Vagina (tissue), 2 donors: ENCODE measurements around the gene NXPE3.

Experiments
- POLR2A ChIP-seq, 2 donors: fragments of 450-650 bp; IDR thresholded peaks; one replicate each; pipeline ENCODE4 v1.6.1; 2017; ENCODE audit warnings: antibody characterized with exemption in 2 of 2, mild to moderate bottlenecking in 2 of 2, moderate library complexity in 2 of 2
- POLR2AphosphoS5 ChIP-seq, 2 donors: sonication (generic); formaldehyde crosslinking; IDR thresholded peaks; one replicate each; pipeline ENCODE4 v1.9.0; 2017; ENCODE audit warnings: antibody characterized with exemption in 2 of 2, mild to moderate bottlenecking in 2 of 2, low read depth in 1 of 2; ENCODE audit not compliant: insufficient read depth in 1 of 2
- TF ChIP-seq, protein P1 (sequence below), 3 experiments: fragments of 450-650 bp in 2 of 3; fragments of 200-600 bp in 1 of 3; sonication (generic) in 1 of 3; IDR thresholded peaks; one replicate each; pipeline ENCODE4 v1.5.1; 2017 to 2019; ENCODE audit warnings: antibody characterized with exemption in 3 of 3, mild to moderate bottlenecking in 2 of 3, moderate library complexity in 2 of 3

DNA sequence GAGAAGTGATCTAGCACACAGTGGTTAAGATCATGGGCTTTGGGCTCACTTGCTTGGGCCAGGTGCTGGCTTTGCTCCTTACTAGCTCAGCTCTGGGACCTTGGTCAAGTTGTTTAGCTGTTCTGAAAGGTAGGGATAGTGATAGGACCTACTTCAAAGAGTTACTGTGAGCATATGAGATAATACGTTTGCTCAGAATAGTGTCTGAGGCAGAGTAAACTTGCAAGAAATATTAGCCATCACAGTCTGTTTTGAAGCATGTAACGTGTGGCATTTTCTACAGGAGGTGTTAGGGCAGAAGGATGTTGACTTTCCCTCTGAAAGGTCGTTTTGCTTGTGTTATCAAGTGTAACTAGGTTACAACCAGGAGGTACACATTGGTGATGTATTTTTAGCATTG is 35.8 kb downstream of the NXPE3 start:
- TF ChIP-seq, protein P1, sequence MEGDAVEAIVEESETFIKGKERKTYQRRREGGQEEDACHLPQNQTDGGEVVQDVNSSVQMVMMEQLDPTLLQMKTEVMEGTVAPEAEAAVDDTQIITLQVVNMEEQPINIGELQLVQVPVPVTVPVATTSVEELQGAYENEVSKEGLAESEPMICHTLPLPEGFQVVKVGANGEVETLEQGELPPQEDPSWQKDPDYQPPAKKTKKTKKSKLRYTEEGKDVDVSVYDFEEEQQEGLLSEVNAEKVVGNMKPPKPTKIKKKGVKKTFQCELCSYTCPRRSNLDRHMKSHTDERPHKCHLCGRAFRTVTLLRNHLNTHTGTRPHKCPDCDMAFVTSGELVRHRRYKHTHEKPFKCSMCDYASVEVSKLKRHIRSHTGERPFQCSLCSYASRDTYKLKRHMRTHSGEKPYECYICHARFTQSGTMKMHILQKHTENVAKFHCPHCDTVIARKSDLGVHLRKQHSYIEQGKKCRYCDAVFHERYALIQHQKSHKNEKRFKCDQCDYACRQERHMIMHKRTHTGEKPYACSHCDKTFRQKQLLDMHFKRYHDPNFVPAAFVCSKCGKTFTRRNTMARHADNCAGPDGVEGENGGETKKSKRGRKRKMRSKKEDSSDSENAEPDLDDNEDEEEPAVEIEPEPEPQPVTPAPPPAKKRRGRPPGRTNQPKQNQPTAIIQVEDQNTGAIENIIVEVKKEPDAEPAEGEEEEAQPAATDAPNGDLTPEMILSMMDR (IDR thresholded peaks at IDR 0.05), result no peak
- no peak for TF ChIP-seq POLR2AphosphoS5 (IDR thresholded peaks at IDR 0.05; ENCODE audit: insufficient read depth in 1 of 2, low read depth in 1 of 2)
- no peak for TF ChIP-seq POLR2A (IDR thresholded peaks at IDR 0.05)
